Measurements from ENCODE around the gene ABHD6. TPM values are rescaled to one million over a fixed set of nuclear protein-coding genes. Genes with fewer than 3 reads are reported as not detected.

Gene ABHD6
- total RNA-seq, 1 experiment from 2014 or later = 12.7 TPM

DNA sequence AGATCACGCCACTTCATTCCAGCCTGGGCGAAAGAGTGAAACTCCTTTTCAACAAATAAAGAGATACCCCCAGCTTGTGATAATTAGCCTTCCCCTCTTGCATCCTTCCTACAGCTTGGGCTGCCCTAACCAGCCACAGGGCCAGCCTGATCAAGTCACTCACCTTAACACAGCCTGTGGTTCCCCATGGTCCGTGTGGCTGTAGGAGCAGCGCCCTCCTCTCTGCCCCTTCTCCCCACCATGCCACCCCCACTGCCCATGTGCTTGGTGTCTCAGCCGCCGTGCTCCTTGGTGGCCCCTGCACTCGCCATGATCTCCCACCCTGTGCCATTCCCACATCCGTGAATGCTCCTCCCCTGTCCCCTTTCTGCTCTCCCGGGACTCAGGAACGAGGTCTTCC lies 55.3 kb downstream of the ABHD6 start:
- CTCF ChIA-PET = interaction anchor here (2.2 kb wide), 1 partner anchor 13 kb away, joined by 8 read pairs; the partner anchor contains the start of genes HTD2 and RPP14
- intact Hi-C loops (cut with micrococcal nuclease) = no loop called here
- ATAC-seq (no peak), DNase-seq (ENCODE audit: low read depth, low spot score) (no peak)
- Histone ChIP-seq H3K27me3 (ENCODE audit: insufficient read depth, low read length) (no peaks in the 10 kb centered on the region), H3K4me2 (ENCODE audit: low read length) (no peak overlapping the region), H4K20me1 (ENCODE audit: insufficient read depth) (no peaks in the 10 kb centered on the region), H2AFZ (ENCODE audit: low read depth, low read length, poor library complexity, severe bottlenecking) (no peak overlapping the region), H3K9me2 (ENCODE audit: insufficient read depth) (no peaks in the 10 kb centered on the region), H3K4me3 (replicated peaks in 1 of 2; ENCODE audit: low read depth in 1 of 2, low read length in 2 of 2) (no peak overlapping the region), H3K79me2 (ENCODE audit: insufficient read depth, low read length) (no peaks in the 10 kb centered on the region), H3K9me3 (ENCODE audit: control insufficient read depth in 1 of 2, insufficient read depth in 1 of 2, low read depth in 1 of 2, low read length in 2 of 2) (no peaks in the 10 kb centered on the region), H3K27ac (ENCODE audit: low read depth, low read length) (no peak overlapping the region), H3K4me1 (ENCODE audit: control insufficient read depth in 1 of 2, insufficient read depth in 2 of 2, low read length in 2 of 2) (no peaks in the 10 kb centered on the region), H3K9ac (ENCODE audit: low read length) (no peak overlapping the region), H3K36me3 (ENCODE audit: control insufficient read depth in 1 of 2, insufficient read depth in 2 of 2, low read length in 2 of 2) (no peaks in the 10 kb centered on the region)
- TF ChIP-seq, protein P1, sequence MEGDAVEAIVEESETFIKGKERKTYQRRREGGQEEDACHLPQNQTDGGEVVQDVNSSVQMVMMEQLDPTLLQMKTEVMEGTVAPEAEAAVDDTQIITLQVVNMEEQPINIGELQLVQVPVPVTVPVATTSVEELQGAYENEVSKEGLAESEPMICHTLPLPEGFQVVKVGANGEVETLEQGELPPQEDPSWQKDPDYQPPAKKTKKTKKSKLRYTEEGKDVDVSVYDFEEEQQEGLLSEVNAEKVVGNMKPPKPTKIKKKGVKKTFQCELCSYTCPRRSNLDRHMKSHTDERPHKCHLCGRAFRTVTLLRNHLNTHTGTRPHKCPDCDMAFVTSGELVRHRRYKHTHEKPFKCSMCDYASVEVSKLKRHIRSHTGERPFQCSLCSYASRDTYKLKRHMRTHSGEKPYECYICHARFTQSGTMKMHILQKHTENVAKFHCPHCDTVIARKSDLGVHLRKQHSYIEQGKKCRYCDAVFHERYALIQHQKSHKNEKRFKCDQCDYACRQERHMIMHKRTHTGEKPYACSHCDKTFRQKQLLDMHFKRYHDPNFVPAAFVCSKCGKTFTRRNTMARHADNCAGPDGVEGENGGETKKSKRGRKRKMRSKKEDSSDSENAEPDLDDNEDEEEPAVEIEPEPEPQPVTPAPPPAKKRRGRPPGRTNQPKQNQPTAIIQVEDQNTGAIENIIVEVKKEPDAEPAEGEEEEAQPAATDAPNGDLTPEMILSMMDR (IDR thresholded peaks at IDR 0.05 in 2 of 3, conservative IDR thresholded peaks at IDR 0.05 in 1 of 3; ENCODE audit: borderline replicate concordance in 1 of 3, insufficient read depth in 1 of 3, low read depth in 2 of 3, low read length in 2 of 3) = no peak
- TF ChIP-seq YY1 (IDR thresholded peaks at IDR 0.05; ENCODE audit: extremely low read depth, insufficient replicate concordance, low read depth, low read length) (no peak), TCF7L2 (IDR thresholded peaks at IDR 0.05; ENCODE audit: borderline replicate concordance, extremely low read depth, insufficient read depth, insufficient read length) (no peak), EZH2phosphoT487 (IDR thresholded peaks at IDR 0.05; ENCODE audit: borderline replicate concordance) (no peak), CBX3 (IDR thresholded peaks at IDR 0.05; ENCODE audit: low read depth) (no peak), FOSL1 (IDR thresholded peaks at IDR 0.05; ENCODE audit: low read depth) (no peak), SRF (IDR thresholded peaks at IDR 0.05; ENCODE audit: low read depth) (no peak), EZH2 (IDR thresholded peaks at IDR 0.05) (no peak)
- TF ChIP-seq, protein P2, sequence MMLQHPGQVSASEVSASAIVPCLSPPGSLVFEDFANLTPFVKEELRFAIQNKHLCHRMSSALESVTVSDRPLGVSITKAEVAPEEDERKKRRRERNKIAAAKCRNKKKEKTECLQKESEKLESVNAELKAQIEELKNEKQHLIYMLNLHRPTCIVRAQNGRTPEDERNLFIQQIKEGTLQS (IDR thresholded peaks at IDR 0.05) = no peak
- TF ChIP-seq, protein P3, sequence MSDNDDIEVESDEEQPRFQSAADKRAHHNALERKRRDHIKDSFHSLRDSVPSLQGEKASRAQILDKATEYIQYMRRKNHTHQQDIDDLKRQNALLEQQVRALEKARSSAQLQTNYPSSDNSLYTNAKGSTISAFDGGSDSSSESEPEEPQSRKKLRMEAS (IDR thresholded peaks at IDR 0.05) = no peak
- POLR2A ChIA-PET = no interaction called here
- no TSS peak for BruUV-seq (replicated peaks)
- RAD21 ChIA-PET (ENCODE audit: low non-redundant PET in 1 of 2, low total read pairs in 2 of 2, uncharacterized antibody in 2 of 2, unreplicated experiment in 2 of 2) = no interaction called here
